Regular cardiac myocyte (primary cell): ENCODE data around the gene PIF1. TPM values are rescaled to one million over a fixed set of nuclear protein-coding genes. Genes with fewer than 3 reads are reported as not detected.

Experiments used
- total RNA-seq: library from RNA; depleted of rRNA; stranded (reverse); fragments of >200 nt; gene quantifications from 2 replicates; pipeline ENCODE4 v1.2.3, GENCODE V29; 2014

Gene PIF1, protein sequence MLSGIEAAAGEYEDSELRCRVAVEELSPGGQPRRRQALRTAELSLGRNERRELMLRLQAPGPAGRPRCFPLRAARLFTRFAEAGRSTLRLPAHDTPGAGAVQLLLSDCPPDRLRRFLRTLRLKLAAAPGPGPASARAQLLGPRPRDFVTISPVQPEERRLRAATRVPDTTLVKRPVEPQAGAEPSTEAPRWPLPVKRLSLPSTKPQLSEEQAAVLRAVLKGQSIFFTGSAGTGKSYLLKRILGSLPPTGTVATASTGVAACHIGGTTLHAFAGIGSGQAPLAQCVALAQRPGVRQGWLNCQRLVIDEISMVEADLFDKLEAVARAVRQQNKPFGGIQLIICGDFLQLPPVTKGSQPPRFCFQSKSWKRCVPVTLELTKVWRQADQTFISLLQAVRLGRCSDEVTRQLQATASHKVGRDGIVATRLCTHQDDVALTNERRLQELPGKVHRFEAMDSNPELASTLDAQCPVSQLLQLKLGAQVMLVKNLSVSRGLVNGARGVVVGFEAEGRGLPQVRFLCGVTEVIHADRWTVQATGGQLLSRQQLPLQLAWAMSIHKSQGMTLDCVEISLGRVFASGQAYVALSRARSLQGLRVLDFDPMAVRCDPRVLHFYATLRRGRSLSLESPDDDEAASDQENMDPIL
- total RNA-seq = 6.8 and 9.2 TPM in 2 replicates

DNA sequence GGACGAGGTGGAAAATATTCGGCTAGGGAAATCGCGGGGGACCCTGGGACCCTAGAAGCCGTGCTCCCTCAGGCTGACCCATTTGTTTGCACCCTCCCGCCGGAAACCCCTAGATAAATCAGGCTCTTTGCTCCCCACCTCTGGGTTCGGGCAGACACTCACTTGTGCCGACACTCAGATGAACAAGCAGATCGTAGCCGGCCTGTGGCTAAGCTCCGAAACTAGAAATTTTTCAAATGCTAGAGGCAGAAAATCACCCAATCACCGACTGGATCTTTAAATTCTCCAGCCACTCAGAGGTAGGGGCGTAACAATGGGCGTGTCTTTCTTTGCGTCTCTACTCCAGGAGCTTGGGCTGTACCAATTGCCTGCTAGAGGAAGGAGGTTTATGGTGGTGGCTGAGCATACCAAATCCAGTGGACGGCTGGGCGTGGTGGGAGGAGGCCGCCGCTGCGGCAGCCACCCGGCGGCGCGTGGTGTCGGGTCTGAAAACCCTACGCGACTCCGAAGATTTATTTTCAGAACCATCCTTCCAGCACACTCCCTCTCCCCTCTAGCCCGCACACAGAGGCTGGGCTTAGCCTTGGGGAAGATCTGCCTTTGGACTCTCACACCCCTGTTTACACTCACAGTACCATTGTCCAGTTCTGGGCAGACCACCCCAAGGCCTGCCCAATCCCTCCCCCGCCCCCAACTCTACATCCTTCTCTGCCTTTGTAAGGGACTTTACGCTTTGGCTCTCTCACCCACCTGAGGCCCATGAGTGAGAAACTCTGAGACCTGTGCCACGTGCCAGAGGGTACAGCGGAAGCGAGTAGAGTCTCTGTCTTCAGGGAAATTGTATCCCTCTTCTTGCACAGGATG, at the start of gene PIF1:
Gene PIF1, minus strand, starts transcription at position 217 of the 864 bp plus-strand sequence. CDS start 1,312 bp downstream, outside the sequence.

GRCh38 chr15:64841344-64842095, 16.1 kb upstream of the PIF1 start, which contains the start of gene PLEKHO2:
TSS of gene PLEKHO2 (plus strand) at chr15:64841915. CDS start at chr15:64842017, 102 bp downstream.

GRCh38 chr15:64775551-64776401, 49.7 kb downstream of the PIF1 start, which contains the start of gene RBPMS2:
TSS of gene RBPMS2 (minus strand) at chr15:64775589. CDS start at chr15:64775319, 270 bp downstream.

Other genes with a start within 250 kb of the PIF1 start
- not detected in 2 replicates for gene RBPMS2, start 50.1 kb downstream of the PIF1 start, total RNA-seq
- 12.7 and 14.4 TPM in 2 replicates for gene PLEKHO2, start 16.3 kb upstream of the PIF1 start, total RNA-seq
- gene ANKDD1A, start 86.3 kb upstream of the PIF1 start, total RNA-seq = 0.38 and 2.3 TPM in 2 replicates
- 62.5 and 73.0 TPM in 2 replicates for gene SPG21, start 164.3 kb upstream of the PIF1 start, total RNA-seq
- 27.0 and 27.9 TPM in 2 replicates for gene MTFMT, start 204.0 kb upstream of the PIF1 start, total RNA-seq
- not detected in 2 replicates for gene SLC51B, start 219.7 kb upstream of the PIF1 start, total RNA-seq
- 0.19 and 1.1 TPM in 2 replicates for gene RASL12, start 242.3 kb upstream of the PIF1 start, total RNA-seq